Measurements from ENCODE around the gene CFAP57.

The CFAP57 gene

GRCh38 chr1:43229826-43230780, 58.0 kb downstream of the CFAP57 start:
- no peak for DNase-seq

- no peak for DNase-seq
These were observed 59.9 kb downstream of the CFAP57 start for GRCh38 chr1:43232074-43232473.

- DNase-seq: no peak
These were observed 60.4 kb downstream of the CFAP57 start for GRCh38 chr1:43232482-43232881.

- no peak for DNase-seq
These were observed 61.5 kb downstream of the CFAP57 start for GRCh38 chr1:43233631-43234030.

- DNase-seq: no peak
These were observed 62.1 kb downstream of the CFAP57 start for GRCh38 chr1:43234267-43234666.

- no peak for DNase-seq
These were observed 62.9 kb downstream of the CFAP57 start for GRCh38 chr1:43235040-43235439.

GRCh38 chr1:43235451-43236121, 63.5 kb downstream of the CFAP57 start:
- DNase-seq: no peak

GRCh38 chr1:43237121-43237520, 65.0 kb downstream of the CFAP57 start:
- DNase-seq: no peak

GRCh38 chr1:43238085-43238484, 66.0 kb downstream of the CFAP57 start:
- peak; percentile 14 for DNase-seq

GRCh38 chr1:43238991-43239469, 66.9 kb downstream of the CFAP57 start:
- no peak for DNase-seq

- no peak for DNase-seq
These were observed 67.4 kb downstream of the CFAP57 start for GRCh38 chr1:43239484-43239883.

- no peak for DNase-seq
These were observed 69.3 kb downstream of the CFAP57 start for GRCh38 chr1:43241413-43241836.

GRCh38 chr1:43243299-43243698, 71.2 kb downstream of the CFAP57 start:
- no peak for DNase-seq

- DNase-seq: no peak
These were observed 74.5 kb downstream of the CFAP57 start for GRCh38 chr1:43246466-43247213.

- DNase-seq: no peak
These were observed 75.3 kb downstream of the CFAP57 start for GRCh38 chr1:43247256-43247921.

- DNase-seq: no peak
These were observed 78.2 kb downstream of the CFAP57 start for GRCh38 chr1:43250351-43250761.

- DNase-seq: no peak
These were observed 78.9 kb downstream of the CFAP57 start for GRCh38 chr1:43251024-43251423.

GRCh38 chr1:43252225-43252624, 80.1 kb downstream of the CFAP57 start:
- DNase-seq: no peak

- no peak for DNase-seq
These were observed 81.0 kb downstream of the CFAP57 start for GRCh38 chr1:43253173-43253572.

- DNase-seq: no peak
These were observed 81.7 kb downstream of the CFAP57 start for GRCh38 chr1:43253876-43254275.

- no peak for DNase-seq
These were observed 83.5 kb downstream of the CFAP57 start for GRCh38 chr1:43255438-43256210.

All from CD4-positive, alpha-beta T cell treated with Interleukin-21 for 1 hour (primary cell).